Tibial nerve (tissue), 4 donors: ENCODE results near the gene MYB. TPM values are rescaled to one million over a fixed set of nuclear protein-coding genes. Genes with fewer than 3 reads are reported as not detected.

Source experiments
- DNase-seq, 2 donors: peaks; one replicate each; pipeline ENCODE4 v3.0.0-alpha.2; 2019; ENCODE audit warnings: low spot score in 2 of 2
- H3K27ac ChIP-seq, 4 donors: fragments of 200-600 bp; sonication (generic) in 3 of 4; one replicate each; pipeline ENCODE4 v1.5.1; 2017 to 2019; ENCODE audit warnings: mild to moderate bottlenecking in 1 of 4
- H3K27me3 ChIP-seq, 2 donors: fragments of 200-600 bp; sonication (generic) in 1 of 2; one replicate each; pipeline versions ENCODE4 v1.5.1 to v1.6.0; 2017 to 2019
- H3K36me3 ChIP-seq, 3 donors: fragments of 200-600 bp; sonication (generic); one replicate each; pipeline ENCODE4 v1.5.1; 2018 to 2019
- H3K4me1 ChIP-seq, 4 donors: fragments of 200-600 bp; sonication (generic) in 3 of 4; one replicate each; pipeline ENCODE4 v1.5.1; 2017 to 2019
- H3K4me3 ChIP-seq, 4 donors: fragments of 200-600 bp; sonication (generic) in 3 of 4; one replicate each; pipeline ENCODE4 v1.5.1; 2017 to 2019; ENCODE audit warnings: mild to moderate bottlenecking in 1 of 4, moderate library complexity in 1 of 4
- H3K9me3 ChIP-seq, 4 donors: fragments of 200-600 bp; sonication (generic) in 3 of 4; one replicate each; pipeline ENCODE4 v1.5.1; 2017 to 2019
- EP300 ChIP-seq, 2 donors: sonication (generic); formaldehyde crosslinking; IDR thresholded peaks; one replicate each; pipeline ENCODE4 v1.6.1; 2017; ENCODE audit warnings: antibody characterized with exemption in 2 of 2, mild to moderate bottlenecking in 1 of 2
- POLR2A ChIP-seq, 2 donors: fragments of 450-650 bp; IDR thresholded peaks; one replicate each; pipeline ENCODE4 v1.6.1; 2017; ENCODE audit warnings: antibody characterized with exemption in 2 of 2, mild to moderate bottlenecking in 2 of 2, moderate library complexity in 2 of 2
- WGBS, 2 donors: methylation state at CpG; one replicate each; pipeline ENCODE4 v1.1.5; 2018; 5-methylcytosine and 5-hydroxymethylcytosine counted together
- total RNA-seq, 4 donors: library from RNA; depleted of rRNA; stranded (reverse); fragments of >200 nt; gene quantifications; one replicate each; pipeline ENCODE4 v1.1.0, GENCODE V29; 2016
- TF ChIP-seq, protein P1 (sequence below), 5 experiments: fragments of 200-600 bp in 3 of 5; fragments of 450-650 bp in 2 of 5; sonication (generic) in 3 of 5; IDR thresholded peaks; one replicate each; pipeline ENCODE4 v1.5.1; 2016 to 2019; ENCODE audit warnings: antibody characterized with exemption in 5 of 5, mild to moderate bottlenecking in 3 of 5, moderate library complexity in 2 of 5

MYB gene
- total RNA-seq, 4 donors from 2014 or later: 0.63 to 1.2 (median 0.83) TPM

DNA sequence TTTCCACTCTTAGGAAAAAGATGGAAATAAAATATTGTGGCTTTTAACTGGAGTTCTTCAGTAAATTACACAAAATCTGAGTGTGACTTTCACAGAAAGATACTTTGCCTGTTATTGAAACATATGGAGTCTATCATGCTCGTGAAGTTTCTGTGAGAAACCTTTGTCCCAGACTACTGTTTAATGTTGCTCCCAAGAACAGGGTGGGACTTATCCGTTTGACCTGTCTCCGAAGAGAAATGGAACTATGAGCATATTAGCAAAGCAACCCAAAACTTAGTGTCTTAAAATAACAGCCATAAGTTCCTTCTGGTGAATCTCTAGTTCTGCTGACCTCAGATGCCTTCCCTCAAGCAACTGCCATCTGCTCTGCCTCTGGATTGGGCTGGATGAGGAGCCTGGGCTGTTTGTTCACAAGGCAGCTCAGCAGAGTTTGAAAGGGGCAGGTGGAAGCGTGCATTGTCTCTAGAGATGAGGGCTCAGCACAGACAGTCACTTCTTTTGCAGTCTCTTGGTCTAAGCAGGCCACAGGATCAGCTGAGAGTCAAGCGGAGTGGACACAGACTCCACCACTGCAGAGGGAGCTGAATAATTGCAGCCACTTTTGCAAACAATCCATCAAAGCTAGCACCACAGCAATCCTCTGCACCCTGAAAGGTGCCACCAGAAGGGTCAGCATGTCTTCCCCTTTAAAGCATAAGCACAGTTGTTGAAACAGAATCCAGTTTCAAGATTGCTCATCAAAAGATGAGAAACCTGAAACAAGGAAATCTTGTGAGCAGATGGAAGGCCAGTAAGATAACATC, 52.8 kb downstream of the MYB start:
- DNase-seq: no peak
- Histone ChIP-seq H3K36me3 (no peaks in the 10 kb centered on the region), H3K27ac (no peak overlapping the region), H3K4me3 (no peak overlapping the region), H3K27me3 (no peaks in the 10 kb centered on the region), H3K4me1 (no peaks in the 10 kb centered on the region), H3K9me3 (no peaks in the 10 kb centered on the region)
- WGBS, 2 donors: 48 to 61% methylated on average over 5 of the region's 5 CpGs
- TF ChIP-seq EP300 (IDR thresholded peaks at IDR 0.05) (no peak), POLR2A (IDR thresholded peaks at IDR 0.05) (no peak)
- TF ChIP-seq, protein P1, sequence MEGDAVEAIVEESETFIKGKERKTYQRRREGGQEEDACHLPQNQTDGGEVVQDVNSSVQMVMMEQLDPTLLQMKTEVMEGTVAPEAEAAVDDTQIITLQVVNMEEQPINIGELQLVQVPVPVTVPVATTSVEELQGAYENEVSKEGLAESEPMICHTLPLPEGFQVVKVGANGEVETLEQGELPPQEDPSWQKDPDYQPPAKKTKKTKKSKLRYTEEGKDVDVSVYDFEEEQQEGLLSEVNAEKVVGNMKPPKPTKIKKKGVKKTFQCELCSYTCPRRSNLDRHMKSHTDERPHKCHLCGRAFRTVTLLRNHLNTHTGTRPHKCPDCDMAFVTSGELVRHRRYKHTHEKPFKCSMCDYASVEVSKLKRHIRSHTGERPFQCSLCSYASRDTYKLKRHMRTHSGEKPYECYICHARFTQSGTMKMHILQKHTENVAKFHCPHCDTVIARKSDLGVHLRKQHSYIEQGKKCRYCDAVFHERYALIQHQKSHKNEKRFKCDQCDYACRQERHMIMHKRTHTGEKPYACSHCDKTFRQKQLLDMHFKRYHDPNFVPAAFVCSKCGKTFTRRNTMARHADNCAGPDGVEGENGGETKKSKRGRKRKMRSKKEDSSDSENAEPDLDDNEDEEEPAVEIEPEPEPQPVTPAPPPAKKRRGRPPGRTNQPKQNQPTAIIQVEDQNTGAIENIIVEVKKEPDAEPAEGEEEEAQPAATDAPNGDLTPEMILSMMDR (IDR thresholded peaks at IDR 0.05): no peak

GRCh38 chr6:135234492-135234780, 53.3 kb downstream of the MYB start:
- DNase-seq: no peak
- H3K27ac ChIP-seq: no peak overlapping the region
- H3K4me1 ChIP-seq: no peaks in the 10 kb centered on the region
- H3K27me3 ChIP-seq: no peaks in the 10 kb centered on the region
- no peak overlapping the region for H3K4me3 ChIP-seq
- H3K36me3 ChIP-seq: no peaks in the 10 kb centered on the region
- TF ChIP-seq, protein P1 (IDR thresholded peaks at IDR 0.05): no peak
- 29 to 33% methylated on average over 1 of the region's 1 CpG for WGBS, 2 donors
- H3K9me3 ChIP-seq: no peaks in the 10 kb centered on the region

- 78 to 79% methylated on average over 5 of the region's 5 CpGs for WGBS, 2 donors
- Histone ChIP-seq H3K27ac (no peak overlapping the region), H3K4me3 (no peak overlapping the region), H3K36me3 (no peaks in the 10 kb centered on the region), H3K9me3 (no peaks in the 10 kb centered on the region), H3K4me1 (no peaks in the 10 kb centered on the region), H3K27me3 (no peaks in the 10 kb centered on the region)
- no peak for TF ChIP-seq EP300 (IDR thresholded peaks at IDR 0.05)
- TF ChIP-seq POLR2A (IDR thresholded peaks at IDR 0.05): no peak
- TF ChIP-seq, protein P1 (IDR thresholded peaks at IDR 0.05): no peak
- no peak for DNase-seq
Observed at GRCh38 chr6:135235716-135236115, 54.6 kb downstream of the MYB start.

GRCh38 chr6:135236319-135236718, 55.2 kb downstream of the MYB start:
- Histone ChIP-seq H3K4me3 (no peak overlapping the region), H3K36me3 (no peaks in the 10 kb centered on the region), H3K27ac (no peak overlapping the region), H3K9me3 (no peaks in the 10 kb centered on the region), H3K27me3 (no peaks in the 10 kb centered on the region), H3K4me1 (no peaks in the 10 kb centered on the region)
- TF ChIP-seq EP300 (IDR thresholded peaks at IDR 0.05) (no peak), POLR2A (IDR thresholded peaks at IDR 0.05) (no peak)
- TF ChIP-seq, protein P1 (IDR thresholded peaks at IDR 0.05): no peak
- WGBS, 2 donors: 87 to 91% methylated on average over 1 of the region's 1 CpG
- no peak for DNase-seq

- Histone ChIP-seq H3K36me3 (no peaks in the 10 kb centered on the region), H3K27me3 (no peaks in the 10 kb centered on the region), H3K9me3 (no peaks in the 10 kb centered on the region), H3K4me3 (no peak overlapping the region), H3K4me1 (no peaks in the 10 kb centered on the region), H3K27ac (no peak overlapping the region)
- TF ChIP-seq, protein P1 (IDR thresholded peaks at IDR 0.05): no peak
- no peak for TF ChIP-seq EP300 (IDR thresholded peaks at IDR 0.05)
- TF ChIP-seq POLR2A (IDR thresholded peaks at IDR 0.05): no peak
- no peak for DNase-seq
- WGBS, 2 donors: 56 to 59% methylated on average over 6 of the region's 6 CpGs
Observed at GRCh38 chr6:135236732-135237131, 55.6 kb downstream of the MYB start.
